ENCODE measurements around the gene ROS1.

ROS1 gene

DNA sequence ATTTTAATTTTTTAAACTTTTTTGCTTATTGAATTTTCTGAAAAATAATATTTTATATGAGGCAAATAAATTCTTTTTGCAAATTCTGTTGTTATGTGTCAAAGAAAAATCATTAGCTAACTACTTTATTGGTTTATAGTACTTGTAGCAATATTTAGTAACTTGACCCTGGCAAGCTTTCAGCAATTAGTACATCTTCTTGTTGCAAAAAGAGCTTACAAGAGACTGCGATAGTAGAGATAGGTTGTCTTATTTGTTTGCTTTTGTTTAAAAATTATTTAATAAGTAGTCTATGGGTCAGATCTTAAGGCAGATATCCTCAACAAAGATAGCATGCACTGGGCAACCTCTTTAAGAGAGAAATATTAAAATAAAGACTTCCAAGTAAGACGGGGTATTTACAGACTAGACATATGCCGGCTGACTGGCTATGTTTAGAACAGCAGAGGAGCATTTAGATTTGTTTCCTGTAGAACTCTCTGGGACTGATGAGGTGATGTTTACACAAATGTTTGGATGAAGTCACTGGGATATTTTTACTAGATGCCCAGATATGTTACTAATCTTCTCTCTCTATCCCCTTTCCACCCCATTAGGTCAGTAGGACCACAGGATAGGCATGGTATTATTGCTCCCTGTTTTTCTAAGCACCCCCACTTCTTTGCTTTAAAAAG lies 135.4 kb downstream of the ROS1 start:
- TF ChIP-seq ZNF274 (IDR thresholded peaks at IDR 0.05; ENCODE audit: low read depth, low read length): no peak
- no peak overlapping the region for H3K4me3 ChIP-seq (ENCODE audit: low read length)

DNA sequence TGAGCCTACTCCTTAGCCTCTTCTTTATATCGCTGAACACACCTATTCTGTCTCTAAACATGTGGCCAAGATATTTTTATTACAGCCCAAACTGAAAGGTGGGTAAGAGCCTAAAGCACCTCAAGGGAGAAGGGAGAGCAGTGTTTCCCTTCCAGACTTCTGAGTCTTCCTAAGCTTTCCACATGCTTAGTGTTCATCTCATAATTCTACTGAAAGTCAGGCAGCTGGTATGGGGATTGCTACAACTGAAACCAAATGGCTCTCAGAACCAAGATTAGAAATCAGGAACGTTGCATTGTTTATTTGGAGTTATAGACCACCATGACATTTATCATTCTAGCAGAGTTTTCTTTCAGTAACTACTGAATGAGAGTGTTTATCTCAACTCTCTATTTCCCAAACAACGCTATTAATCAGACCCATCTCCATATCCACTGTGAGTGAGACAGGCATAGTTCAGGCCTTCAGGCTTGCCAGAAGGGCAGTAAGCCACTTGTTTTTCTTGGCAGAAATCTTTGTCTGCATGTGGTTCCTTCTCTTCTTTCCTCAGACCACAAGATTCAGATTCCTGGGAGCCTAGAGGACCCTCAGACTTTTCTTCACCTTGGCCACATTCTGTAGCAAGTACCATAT lies 137.5 kb downstream of the ROS1 start:
- TF ChIP-seq ZNF274 (IDR thresholded peaks at IDR 0.05; ENCODE audit: low read depth, low read length): no peak
- no peak overlapping the region for H3K4me3 ChIP-seq (ENCODE audit: low read length)

- TF ChIP-seq ZNF274 (IDR thresholded peaks at IDR 0.05; ENCODE audit: low read depth, low read length): no peak
- no peak overlapping the region for H3K4me3 ChIP-seq (ENCODE audit: low read length)
These were observed 144.8 kb downstream of the ROS1 start for GRCh38 chr6:117280922-117281321.

- no peak overlapping the region for H3K4me3 ChIP-seq (ENCODE audit: low read length)
- no peak for TF ChIP-seq ZNF274 (IDR thresholded peaks at IDR 0.05; ENCODE audit: low read depth, low read length)
These were observed 148.9 kb downstream of the ROS1 start for GRCh38 chr6:117276778-117277316.

- H3K4me3 ChIP-seq (ENCODE audit: low read length): no peak overlapping the region
- no peak for TF ChIP-seq ZNF274 (IDR thresholded peaks at IDR 0.05; ENCODE audit: low read depth, low read length)
These were observed 150.0 kb downstream of the ROS1 start for GRCh38 chr6:117275711-117276110.

- no peak overlapping the region for H3K4me3 ChIP-seq (ENCODE audit: low read length)
- TF ChIP-seq ZNF274 (IDR thresholded peaks at IDR 0.05; ENCODE audit: low read depth, low read length): no peak
These were observed 150.5 kb downstream of the ROS1 start for GRCh38 chr6:117275205-117275604.

- no peak for TF ChIP-seq ZNF274 (IDR thresholded peaks at IDR 0.05; ENCODE audit: low read depth, low read length)
- H3K4me3 ChIP-seq (ENCODE audit: low read length): no peak overlapping the region
These were observed 152.9 kb downstream of the ROS1 start for GRCh38 chr6:117272891-117273290.

GRCh38 chr6:117272032-117272866 lies 153.5 kb downstream of the ROS1 start:
- no peak for TF ChIP-seq ZNF274 (IDR thresholded peaks at IDR 0.05; ENCODE audit: low read depth, low read length)
- no peak overlapping the region for H3K4me3 ChIP-seq (ENCODE audit: low read length)

DNA sequence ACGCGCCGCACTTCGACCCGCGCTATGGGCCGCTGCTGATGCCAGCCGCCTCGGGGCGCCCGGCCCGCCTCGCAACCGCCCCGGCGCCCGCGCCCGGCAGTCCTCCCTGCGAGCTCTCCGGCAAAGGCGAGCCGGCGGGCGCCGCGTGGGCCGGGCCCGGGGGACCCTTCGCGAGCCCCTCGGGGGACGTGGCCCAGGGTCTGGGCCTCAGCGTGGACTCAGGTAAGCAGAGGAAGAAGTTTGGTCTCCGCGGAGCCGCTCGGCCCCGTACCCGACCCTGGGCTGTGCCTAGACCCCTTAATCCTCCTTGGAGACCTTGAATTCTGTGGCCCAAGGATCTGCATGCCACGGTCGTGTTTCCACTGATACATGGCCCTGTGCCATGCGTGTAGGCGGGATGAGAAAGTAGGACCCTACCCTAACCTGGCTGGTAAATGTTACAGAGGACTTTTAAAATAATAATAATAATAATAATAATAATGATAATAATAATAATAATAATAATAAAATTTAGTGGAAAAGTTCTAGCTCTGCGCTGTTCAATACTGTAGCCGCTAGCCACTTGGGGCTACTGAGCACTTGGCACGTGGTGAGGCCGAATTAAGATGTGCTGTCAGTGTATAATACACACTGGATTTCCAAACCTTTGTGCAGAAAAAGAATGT lies 154.8 kb downstream of the ROS1 start:
- no peak for TF ChIP-seq ZNF274 (IDR thresholded peaks at IDR 0.05; ENCODE audit: low read depth, low read length)
- H3K4me3 ChIP-seq (ENCODE audit: low read length): no peak overlapping the region

GRCh38 chr6:117270055-117270842 lies 155.5 kb downstream of the ROS1 start:
- TF ChIP-seq ZNF274 (IDR thresholded peaks at IDR 0.05; ENCODE audit: low read depth, low read length): no peak
- no peak overlapping the region for H3K4me3 ChIP-seq (ENCODE audit: low read length)

DNA sequence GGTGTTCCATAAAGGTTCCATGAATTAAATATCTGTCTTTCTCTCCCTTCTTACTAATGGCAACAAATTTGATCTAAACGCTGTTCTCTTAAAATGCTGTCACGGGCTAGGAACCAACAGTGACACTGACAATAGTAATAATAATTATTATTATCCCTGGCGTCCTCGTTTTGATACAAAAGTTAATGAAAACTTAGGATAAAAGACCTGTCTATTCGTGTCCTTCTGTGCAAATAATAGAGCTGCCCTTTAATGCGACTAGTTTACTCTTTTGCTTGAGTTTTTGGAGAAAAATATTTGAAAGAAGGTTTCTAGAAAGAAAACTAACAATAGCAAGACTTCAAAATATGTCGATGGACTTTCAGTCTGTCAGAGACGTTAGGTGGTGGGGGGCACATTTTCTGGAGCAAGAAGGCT lies 156.1 kb downstream of the ROS1 start:
- TF ChIP-seq ZNF274 (IDR thresholded peaks at IDR 0.05; ENCODE audit: low read depth, low read length): no peak
- H3K4me3 ChIP-seq (ENCODE audit: low read length): no peak overlapping the region

GRCh38 chr6:117268924-117269323 lies 156.8 kb downstream of the ROS1 start:
- no peak for TF ChIP-seq ZNF274 (IDR thresholded peaks at IDR 0.05; ENCODE audit: low read depth, low read length)
- H3K4me3 ChIP-seq (ENCODE audit: low read length): no peak overlapping the region

- no peak for TF ChIP-seq ZNF274 (IDR thresholded peaks at IDR 0.05; ENCODE audit: low read depth, low read length)
- H3K4me3 ChIP-seq (ENCODE audit: low read length): no peak overlapping the region
These were observed 157.8 kb downstream of the ROS1 start for GRCh38 chr6:117267766-117268534.
